Neuronal stem cell (in vitro differentiated cells): ENCODE data around the gene SLC22A13.
"Not testable (repeated sequence)": the region's sequence is repeated elsewhere in the genome, so short reads cannot be mapped to it uniquely, and the experiment has no call there.

Experiments
- DNase-seq: peaks from one replicate; pipeline ENCODE4 v3.0.0-alpha.2; 2013; ENCODE audit warnings: low spot score
- H2AFZ ChIP-seq: one replicate; pipeline ENCODE4 v1.6.1; 2013; ENCODE audit warnings: mild to moderate bottlenecking, low read length, inconsistent platforms
- H2AK5ac ChIP-seq: 2 replicates; pipeline ENCODE4 v1.6.1; 2013; ENCODE audit warnings: low read depth, mild to moderate bottlenecking, inconsistent platforms, low read length, moderate library complexity, mixed read lengths
- H2BK120ac ChIP-seq: 2 replicates; pipeline ENCODE4 v1.6.1; 2013; ENCODE audit warnings: low read depth, mild to moderate bottlenecking, inconsistent platforms, low read length, moderate library complexity, mixed read lengths
- H2BK12ac ChIP-seq: one replicate; pipeline ENCODE4 v1.6.1; 2013; ENCODE audit warnings: low read length, inconsistent platforms
- H2BK15ac ChIP-seq: 2 replicates; pipeline ENCODE4 v1.6.1; 2013; ENCODE audit warnings: mild to moderate bottlenecking, low read length, inconsistent platforms, mixed read lengths
- H2BK5ac ChIP-seq: one replicate; pipeline ENCODE4 v1.6.1; 2013; ENCODE audit warnings: inconsistent platforms, mild to moderate bottlenecking, low read length, moderate library complexity
- H3K14ac ChIP-seq: one replicate; pipeline ENCODE4 v1.6.1; 2013; ENCODE audit warnings: low read length, inconsistent platforms
- H3K18ac ChIP-seq: 2 replicates; pipeline ENCODE4 v1.6.1; 2013; ENCODE audit warnings: low read length, inconsistent platforms
- H3K23ac ChIP-seq: 2 replicates; pipeline ENCODE4 v1.6.1; 2013; ENCODE audit warnings: low read depth, mild to moderate bottlenecking, mixed read lengths, low read length, inconsistent platforms; ENCODE audit not compliant: poor library complexity
- H3K27ac ChIP-seq: replicated peaks from 3 replicates; pipeline ENCODE4 v1.5.1; 2013; ENCODE audit warnings: low read length, inconsistent platforms
- H3K27me3 ChIP-seq, 3 experiments: 2 replicates each; pipeline ENCODE4 v1.6.1; 2013; ENCODE audit warnings: low read length in 3 of 3, mild to moderate bottlenecking in 2 of 3, inconsistent platforms in 1 of 3, low read depth in 1 of 3, mixed read lengths in 1 of 3, moderate library complexity in 1 of 3; ENCODE audit not compliant: control insufficient read depth in 3 of 3, insufficient read depth in 3 of 3
- H3K36me3 ChIP-seq, 2 donors: replicated peaks in 1 of 2; 2 replicates each; pipeline ENCODE4 v1.6.1; 2013; ENCODE audit warnings: low read length in 2 of 2; ENCODE audit not compliant: control insufficient read depth in 2 of 2, insufficient read depth in 2 of 2
- H3K4ac ChIP-seq: 2 replicates; pipeline ENCODE4 v1.6.1; 2013; ENCODE audit warnings: inconsistent platforms, mild to moderate bottlenecking, low read length, moderate library complexity
- H3K4me1 ChIP-seq, 2 donors: 1 replicate in 1 of 2; 2 replicates in 1 of 2; pipeline ENCODE4 v1.6.1; 2013; ENCODE audit warnings: low read length in 2 of 2, low read depth in 1 of 2; ENCODE audit not compliant: control insufficient read depth in 2 of 2, insufficient read depth in 1 of 2
- H3K4me2 ChIP-seq: one replicate; pipeline ENCODE4 v1.6.1; 2013; ENCODE audit warnings: mild to moderate bottlenecking, low read length, inconsistent platforms; ENCODE audit not compliant: insufficient read depth, poor library complexity, severe bottlenecking
- H3K4me3 ChIP-seq, 2 donors: 2 replicates each; pipeline ENCODE4 v1.5.1; 2013; ENCODE audit warnings: low read length in 2 of 2, mild to moderate bottlenecking in 2 of 2, inconsistent platforms in 1 of 2, moderate library complexity in 1 of 2
- H3K79me1 ChIP-seq: one replicate; pipeline ENCODE4 v1.6.1; 2013; ENCODE audit warnings: low read depth, mild to moderate bottlenecking, inconsistent platforms, low read length, moderate library complexity
- H3K9ac ChIP-seq: one replicate; pipeline ENCODE4 v1.6.1; 2013; ENCODE audit warnings: mild to moderate bottlenecking, low read depth, low read length, inconsistent platforms; ENCODE audit not compliant: poor library complexity
- H3K9me3 ChIP-seq, 2 donors: replicated peaks in 1 of 2; 2 replicates each; pipeline versions ENCODE3 to v1.6.1; 2013; ENCODE audit warnings: low read length in 2 of 2, mild to moderate bottlenecking in 2 of 2, inconsistent platforms in 1 of 2, low read depth in 1 of 2, mixed read lengths in 1 of 2, moderate library complexity in 1 of 2; ENCODE audit not compliant: control insufficient read depth in 2 of 2, insufficient read depth in 1 of 2
- H4K8ac ChIP-seq: one replicate; pipeline ENCODE4 v1.6.1; 2013; ENCODE audit warnings: low read depth, mild to moderate bottlenecking, inconsistent platforms, low read length, moderate library complexity
- H4K91ac ChIP-seq: one replicate; pipeline ENCODE4 v1.6.1; 2013; ENCODE audit warnings: low read length, low read depth, mild to moderate bottlenecking, inconsistent platforms; ENCODE audit not compliant: poor library complexity
- WGBS, 2 donors: extraction: QIAGEN DNeasy Blood & Tissue Kit; methylation state at CpG; one replicate each; pipeline ENCODE4 v1.1.7; 2013; ENCODE audit warnings: missing lambda C conversion rate in 2 of 2, mixed read lengths in 1 of 2; ENCODE audit not compliant: insufficient read length in 2 of 2, insufficient replicate concordance in 1 of 2; ENCODE audit errors: extremely low coverage in 2 of 2; 5-methylcytosine and 5-hydroxymethylcytosine counted together

Gene SLC22A13

GRCh38 chr3:38289286-38290217 lies 23.9 kb downstream of the SLC22A13 start:
- WGBS, 2 donors: no CpG with 5 or more reads among the region's 16 CpGs
- H4K91ac ChIP-seq, H2AK5ac ChIP-seq, H3K79me1 ChIP-seq, H2BK15ac ChIP-seq, H3K4ac ChIP-seq, H3K23ac ChIP-seq, H2BK120ac ChIP-seq, H3K4me1 ChIP-seq, H3K14ac ChIP-seq, H3K4me3 ChIP-seq, H3K27ac ChIP-seq, H3K27me3 ChIP-seq, H4K8ac ChIP-seq, H2BK5ac ChIP-seq, DNase-seq, H3K4me2 ChIP-seq, H2BK12ac ChIP-seq, H3K18ac ChIP-seq, H3K9ac ChIP-seq, H3K36me3 ChIP-seq, H3K9me3 ChIP-seq: not testable (repeated sequence)
- H2AFZ ChIP-seq: peak overlapping the region; percentile 47

GRCh38 chr3:38297053-38297452 lies 31.4 kb downstream of the SLC22A13 start:
- WGBS, 2 donors: no CpG with 5 or more reads among the region's 4 CpGs
- not testable (repeated sequence) for H3K36me3 ChIP-seq, H2AFZ ChIP-seq, H3K79me1 ChIP-seq, H3K27ac ChIP-seq, H3K9ac ChIP-seq, H3K14ac ChIP-seq, H3K4me3 ChIP-seq, DNase-seq, H3K4ac ChIP-seq, H3K4me2 ChIP-seq, H2BK12ac ChIP-seq, H2BK5ac ChIP-seq, H2BK120ac ChIP-seq, H4K8ac ChIP-seq, H2AK5ac ChIP-seq, H4K91ac ChIP-seq, H3K23ac ChIP-seq, H3K18ac ChIP-seq, H3K9me3 ChIP-seq, H3K27me3 ChIP-seq, H2BK15ac ChIP-seq, H3K4me1 ChIP-seq

DNA sequence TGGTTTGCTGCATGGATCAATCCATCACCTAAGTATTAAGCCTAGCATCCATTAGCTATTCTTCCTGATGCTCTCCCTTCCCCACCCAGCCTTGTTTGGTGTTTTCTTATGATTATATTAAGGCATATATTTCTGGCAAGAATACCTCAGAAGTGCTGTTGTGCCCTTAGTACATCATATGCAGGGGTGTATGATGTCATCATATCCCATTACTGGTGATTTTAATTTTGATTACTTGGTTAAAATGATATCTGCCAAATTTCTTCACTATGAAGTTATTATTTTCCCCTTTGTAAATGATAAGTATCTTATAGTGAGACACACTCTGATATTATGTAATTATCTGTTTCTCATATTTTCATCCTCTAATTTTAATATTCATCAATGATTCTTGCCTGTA lies 31.9 kb downstream of the SLC22A13 start:
- Histone ChIP-seq H3K4me3 (no peak overlapping the region), H3K4me2 (no peak overlapping the region), H3K9me3 (no peaks in the 10 kb centered on the region), H2BK120ac (no peak overlapping the region), H3K79me1 (no peaks in the 10 kb centered on the region), H3K4me1 (peaks cover 0 to 2% of the 10 kb centered on the region in 2 donors), H4K91ac (no peak overlapping the region), H4K8ac (no peak overlapping the region), H3K9ac (no peak overlapping the region), H2AFZ (no peak overlapping the region), H3K23ac (no peak overlapping the region), H3K18ac (no peak overlapping the region), H2AK5ac (no peak overlapping the region), H3K27ac (no peak overlapping the region), H3K36me3 (no peaks in the 10 kb centered on the region), H2BK15ac (no peak overlapping the region), H3K4ac (no peak overlapping the region), H3K27me3 (peaks cover 0 to 3% (median 0%) of the 10 kb centered on the region in 3 experiments), H3K14ac (no peak overlapping the region), H2BK5ac (no peak overlapping the region), H2BK12ac (no peak overlapping the region)
- DNase-seq: no peak

DNA sequence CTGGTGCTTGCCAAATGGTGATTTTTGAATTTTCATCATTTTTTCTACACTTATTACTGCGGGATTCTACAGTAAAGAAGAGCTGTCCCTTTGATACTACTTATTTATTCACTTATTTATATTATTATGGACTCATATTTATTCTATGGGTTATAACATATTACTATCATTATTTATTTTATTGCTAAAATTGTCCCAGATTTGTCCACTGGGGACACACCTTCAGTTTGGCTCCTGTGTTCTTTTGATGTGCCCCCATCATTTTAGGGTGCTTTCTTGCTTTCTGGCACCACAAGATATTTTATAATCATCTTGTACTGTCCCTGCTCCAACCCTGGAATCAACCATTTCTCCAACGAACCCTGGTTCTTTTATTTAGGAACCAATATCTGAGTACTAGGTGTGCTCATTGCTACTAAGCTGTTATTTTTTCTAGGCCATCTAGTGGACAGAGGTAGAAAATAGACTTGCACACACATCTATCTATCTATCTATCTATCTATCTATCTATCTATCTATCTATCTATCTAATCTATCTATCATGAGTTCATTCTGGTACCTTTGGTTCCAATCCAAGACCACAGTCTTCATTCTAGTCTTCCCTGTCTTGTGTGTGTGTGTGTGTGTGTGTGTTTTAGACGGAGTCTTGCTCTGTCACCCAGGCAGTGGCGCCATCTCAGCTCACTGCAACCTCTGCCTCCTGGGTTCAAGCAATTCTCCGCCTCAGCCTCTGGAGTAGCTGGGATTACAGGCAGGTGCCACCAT lies 32.5 kb downstream of the SLC22A13 start:
- Histone ChIP-seq H3K4me2 (no peak overlapping the region), H2AK5ac (no peak overlapping the region), H2BK12ac (no peak overlapping the region), H3K36me3 (no peaks in the 10 kb centered on the region), H3K23ac (no peak overlapping the region), H3K14ac (no peak overlapping the region), H3K9me3 (no peaks in the 10 kb centered on the region), H3K18ac (no peak overlapping the region), H3K27ac (no peak overlapping the region), H2BK120ac (no peak overlapping the region), H2AFZ (no peak overlapping the region), H3K79me1 (no peaks in the 10 kb centered on the region), H4K8ac (no peak overlapping the region), H3K4me1 (peaks cover 0 to 2% of the 10 kb centered on the region in 2 donors), H2BK5ac (no peak overlapping the region), H3K4ac (no peak overlapping the region), H2BK15ac (no peak overlapping the region), H3K9ac (no peak overlapping the region), H3K27me3 (peaks cover 0 to 3% (median 0%) of the 10 kb centered on the region in 3 experiments), H4K91ac (no peak overlapping the region), H3K4me3 (no peak overlapping the region)
- no peak for DNase-seq
- no CpG with 5 or more reads among the region's 5 CpGs for WGBS, 2 donors
